Caco-2 (cell line): Measurements from ENCODE around the gene CT47C1. TPM values are rescaled to one million over a fixed set of nuclear protein-coding genes. Genes with fewer than 3 reads are reported as not detected.

Experiments used
- BruUV-seq: library from RNA; stranded (reverse); fragments of 400-500 nt; replicated peaks from 2 replicates; lab custom pipeline; 2021; lab: Mats Ljungman, UMichigan
- CTCF ChIA-PET: fragments of 300-600 bp; sonication (Branson Sonifier 250); formaldehyde crosslinking; loops from one replicate; lab custom pipeline; 2022; ENCODE audit warnings: antibody characterized with exemption; lab: Charles Lee
- POLR2A ChIA-PET: fragments of 300-600 bp; sonication (Branson Sonifier 250); formaldehyde crosslinking; loops from one replicate; lab custom pipeline; 2022; ENCODE audit warnings: antibody characterized with exemption; lab: Charles Lee
- DNase-seq, 2 experiments: peaks; one replicate each; pipeline versions ENCODE4 v3.0.0 to v3.0.0-alpha.2; 2020 to 2022
- H3K27me3 ChIP-seq: replicated peaks from 2 replicates; pipeline ENCODE4 v1.6.0; 2011; ENCODE audit warnings: low read length; ENCODE audit not compliant: control insufficient read depth, insufficient read depth
- H3K36me3 ChIP-seq: 2 replicates; pipeline ENCODE4 v1.5.1; 2011; ENCODE audit warnings: low read length; ENCODE audit not compliant: control insufficient read depth, insufficient read depth
- H3K4me1 ChIP-seq: fragments of 250-450 bp; sonication (Bioruptor Pico); 2 replicates; pipeline ENCODE4 v1.5.1; 2020; ENCODE audit warnings: mild to moderate bottlenecking
- H3K4me3 ChIP-seq: 2 replicates; pipeline ENCODE4 v1.5.1; 2011; ENCODE audit warnings: low read depth, mild to moderate bottlenecking, control low read depth, low read length
- H3K9me3 ChIP-seq: fragments of 250-450 bp; sonication (Bioruptor Pico); 2 replicates; pipeline ENCODE4 v1.5.1; 2020; ENCODE audit warnings: mild to moderate bottlenecking, moderate library complexity
- H3K27ac Mint-ChIP-seq: one replicate; pipeline ENCODE4 v1.8.0; 2022; ENCODE audit warnings: mixed read lengths; ENCODE audit not compliant: unreplicated experiment
- H3K27me3 Mint-ChIP-seq: one replicate; pipeline ENCODE4 v1.8.0; 2022; ENCODE audit warnings: mixed read lengths; ENCODE audit not compliant: insufficient read depth, unreplicated experiment
- H3K36me3 Mint-ChIP-seq: one replicate; pipeline ENCODE4 v1.8.0; 2022; ENCODE audit warnings: mild to moderate bottlenecking, mixed read lengths; ENCODE audit not compliant: insufficient read depth, unreplicated experiment
- H3K4me1 Mint-ChIP-seq: one replicate; pipeline ENCODE4 v1.8.0; 2022; ENCODE audit warnings: low read depth, mixed read lengths; ENCODE audit not compliant: unreplicated experiment
- H3K4me3 Mint-ChIP-seq: one replicate; pipeline ENCODE4 v1.8.0; 2022; ENCODE audit warnings: mild to moderate bottlenecking, moderate library complexity, mixed read lengths; ENCODE audit not compliant: unreplicated experiment
- H3K9me3 Mint-ChIP-seq: one replicate; pipeline ENCODE4 v1.8.0; 2022; ENCODE audit warnings: mixed read lengths; ENCODE audit not compliant: unreplicated experiment
- CTCF ChIP-seq, 2 experiments: fragments of 200-600 bp in 1 of 2; IDR thresholded peaks; 1 replicate in 1 of 2; 2 replicates in 1 of 2; pipeline versions ENCODE4 v1.5.1 to v1.8.0; 2011 to 2022; ENCODE audit warnings: antibody characterized with exemption in 1 of 2, control low read depth in 1 of 2, inconsistent platforms in 1 of 2, low read depth in 1 of 2, low read length in 1 of 2, mild to moderate bottlenecking in 1 of 2, moderate library complexity in 1 of 2; ENCODE audit not compliant: insufficient read depth in 1 of 2, severe bottlenecking in 1 of 2, unreplicated experiment in 1 of 2
- intact Hi-C: fragments of 100-400 bp; cut with micrococcal nuclease; formaldehyde crosslinking; loops from one replicate; pipeline ENCODE4 v1.10.0; 2022; ENCODE audit not compliant: unreplicated experiment
- total RNA-seq: library from RNA; stranded (reverse); gene quantifications from 2 replicates; pipeline ENCODE4 v1.2.3, GENCODE V29; 2022

CT47C1 gene
- total RNA-seq, 1 experiment from 2014 or later: not detected

DNA sequence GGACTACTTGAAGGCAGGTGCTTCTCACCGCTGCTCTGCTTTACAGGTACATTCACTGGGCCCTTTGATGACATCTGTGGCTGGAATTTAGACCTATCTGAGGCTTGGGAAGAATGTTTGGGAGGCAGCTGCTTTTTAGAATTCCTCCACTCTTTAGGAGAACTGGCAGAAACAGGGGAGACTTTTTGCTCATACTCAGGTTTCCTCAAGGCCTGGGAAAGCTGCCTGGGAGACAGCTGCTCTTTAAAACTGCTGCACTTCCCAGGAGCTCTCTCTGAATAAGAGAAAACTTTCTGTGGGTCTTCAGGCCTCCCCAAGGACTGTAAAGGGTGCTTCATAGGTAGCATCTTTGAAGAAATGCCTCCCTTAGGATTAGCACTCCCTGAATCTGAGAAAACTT is 14.3 kb downstream of the CT47C1 start:
- intact Hi-C loops: no loop called here
- POLR2A ChIA-PET: no interaction called here
- no peak for DNase-seq
- H3K9me3 Mint-ChIP-seq: no peaks in the 10 kb centered on the region
- no peak overlapping the region for H3K27ac Mint-ChIP-seq
- no peaks in the 10 kb centered on the region for H3K36me3 Mint-ChIP-seq
- Histone ChIP-seq H3K9me3 (no peaks in the 10 kb centered on the region), H3K4me3 (no peak overlapping the region), H3K36me3 (no peaks in the 10 kb centered on the region), H3K4me1 (no peaks in the 10 kb centered on the region), H3K27me3 (no peaks in the 10 kb centered on the region)
- no peaks in the 10 kb centered on the region for H3K4me1 Mint-ChIP-seq
- no TSS peak for BruUV-seq
- H3K27me3 Mint-ChIP-seq: peaks cover 6% of the 10 kb centered on the region
- no peak for TF ChIP-seq CTCF (IDR thresholded peaks at IDR 0.05; ENCODE audit: insufficient read depth in 1 of 2, low read depth in 1 of 2, low read length in 1 of 2, severe bottlenecking in 1 of 2, unreplicated experiment in 1 of 2)
- CTCF ChIA-PET: no interaction called here
- no peak overlapping the region for H3K4me3 Mint-ChIP-seq

- intact Hi-C loops: no loop called here
- H3K4me3 Mint-ChIP-seq: no peak overlapping the region
- ChIA-PET POLR2A (no interaction called here), CTCF (no interaction called here)
- H3K27me3 ChIP-seq: no peaks in the 10 kb centered on the region
- no peak for DNase-seq
- no peaks in the 10 kb centered on the region for H3K4me1 Mint-ChIP-seq
- no TSS peak for BruUV-seq
- no peaks in the 10 kb centered on the region for H3K36me3 Mint-ChIP-seq
- H3K27ac Mint-ChIP-seq: no peak overlapping the region
- H3K36me3 ChIP-seq: no peaks in the 10 kb centered on the region
- H3K4me1 ChIP-seq: no peaks in the 10 kb centered on the region
- no peaks in the 10 kb centered on the region for H3K9me3 ChIP-seq
- TF ChIP-seq CTCF (IDR thresholded peaks at IDR 0.05; ENCODE audit: insufficient read depth in 1 of 2, low read depth in 1 of 2, low read length in 1 of 2, severe bottlenecking in 1 of 2, unreplicated experiment in 1 of 2): no peak
- H3K9me3 Mint-ChIP-seq: no peaks in the 10 kb centered on the region
- H3K27me3 Mint-ChIP-seq: peaks cover 6% of the 10 kb centered on the region
- no peak overlapping the region for H3K4me3 ChIP-seq
Observed at GRCh38 chrX:119089619-119090018, 16.8 kb downstream of the CT47C1 start.

DNA sequence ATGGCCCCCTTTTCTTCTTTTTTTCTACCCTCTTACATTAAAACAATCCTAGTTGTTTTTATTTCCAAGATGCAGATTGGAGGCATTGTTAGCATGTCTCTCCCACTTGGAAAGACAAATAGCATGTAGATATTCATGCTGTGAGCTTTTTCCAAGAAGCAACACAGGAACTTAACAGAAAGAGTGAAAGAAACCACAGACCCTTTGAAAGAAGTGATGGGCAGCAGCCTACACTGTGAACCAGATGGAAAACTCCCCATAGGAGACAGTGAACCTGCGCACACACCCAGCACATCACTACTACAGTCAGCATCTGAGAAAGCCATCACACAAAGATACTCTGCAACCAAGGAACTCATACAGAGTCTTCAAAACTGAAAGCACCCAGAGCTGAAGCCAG is 17.8 kb downstream of the CT47C1 start:
- DNase-seq: no peak
- H3K4me3 Mint-ChIP-seq: no peak overlapping the region
- CTCF ChIA-PET: no interaction called here
- no peak for TF ChIP-seq CTCF (IDR thresholded peaks at IDR 0.05; ENCODE audit: insufficient read depth in 1 of 2, low read depth in 1 of 2, low read length in 1 of 2, severe bottlenecking in 1 of 2, unreplicated experiment in 1 of 2)
- no peaks in the 10 kb centered on the region for H3K9me3 Mint-ChIP-seq
- H3K4me1 Mint-ChIP-seq: no peaks in the 10 kb centered on the region
- Histone ChIP-seq H3K36me3 (no peaks in the 10 kb centered on the region), H3K4me3 (no peak overlapping the region), H3K9me3 (no peaks in the 10 kb centered on the region), H3K27me3 (no peaks in the 10 kb centered on the region), H3K4me1 (no peaks in the 10 kb centered on the region)
- intact Hi-C loops: no loop called here
- POLR2A ChIA-PET: no interaction called here
- H3K27ac Mint-ChIP-seq: no peak overlapping the region
- H3K36me3 Mint-ChIP-seq: no peaks in the 10 kb centered on the region
- peaks cover 6% of the 10 kb centered on the region for H3K27me3 Mint-ChIP-seq
- no TSS peak for BruUV-seq
